DMS79 treated with DMSO at 0.1 percent for 48 hours (cell line): ENCODE measurements around the gene RXFP2.

Experiments used
- DNase-seq: peaks from one replicate; lab custom pipeline; 2025; lab: John Stamatoyannopoulos, UW

The RXFP2 gene

DNA sequence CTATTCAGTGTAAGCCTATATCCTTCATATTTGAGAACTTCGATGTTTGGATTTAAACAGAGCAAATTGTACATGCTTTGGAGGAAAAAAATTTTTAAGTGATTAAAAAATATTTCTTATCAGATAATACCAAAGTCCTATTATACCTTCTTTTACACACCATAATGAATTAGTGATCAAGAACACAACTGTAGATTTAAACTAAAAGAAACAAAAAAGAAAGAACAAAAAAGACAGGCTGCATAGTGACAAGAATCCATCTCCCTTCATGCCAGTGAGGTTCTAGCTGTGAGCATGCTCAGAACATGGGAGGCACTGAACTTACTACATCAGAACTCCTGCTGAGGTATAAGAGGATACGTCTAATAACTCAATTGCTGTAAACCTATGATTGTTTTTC lies at the start of gene RXFP2:
RXFP2 (plus strand) TSS at position 301 of the 400 bp plus-strand sequence; CDS start at position 388, 87 bp downstream.
- DNase-seq, result no peak

- DNase-seq, result no peak
These were observed 42.0 kb upstream of the RXFP2 start for GRCh38 chr13:31697290-31697689.

GRCh38 chr13:31699650-31700049 lies 39.7 kb upstream of the RXFP2 start:
- DNase-seq, result no peak

GRCh38 chr13:31703780-31704179 lies 35.5 kb upstream of the RXFP2 start:
- DNase-seq, result no peak

DNA sequence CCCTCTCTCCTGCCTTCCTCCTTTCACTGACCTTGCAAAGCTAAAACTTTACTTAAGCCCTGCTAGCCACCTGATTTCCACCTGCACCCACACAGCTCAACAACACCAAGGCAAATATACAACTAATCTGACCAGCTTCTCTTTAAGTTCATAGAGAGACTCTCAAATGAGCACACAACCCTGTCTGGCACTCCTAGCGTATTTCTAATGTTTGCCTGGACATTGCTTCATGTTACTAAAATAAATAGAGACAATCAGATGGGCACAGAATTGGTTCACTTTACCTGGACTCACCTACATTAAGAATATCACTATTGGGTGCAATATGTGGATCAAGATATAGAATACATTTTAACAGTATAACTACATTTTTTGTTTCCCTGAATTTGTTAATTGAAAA lies 33.2 kb upstream of the RXFP2 start:
- DNase-seq, result no peak

DNA sequence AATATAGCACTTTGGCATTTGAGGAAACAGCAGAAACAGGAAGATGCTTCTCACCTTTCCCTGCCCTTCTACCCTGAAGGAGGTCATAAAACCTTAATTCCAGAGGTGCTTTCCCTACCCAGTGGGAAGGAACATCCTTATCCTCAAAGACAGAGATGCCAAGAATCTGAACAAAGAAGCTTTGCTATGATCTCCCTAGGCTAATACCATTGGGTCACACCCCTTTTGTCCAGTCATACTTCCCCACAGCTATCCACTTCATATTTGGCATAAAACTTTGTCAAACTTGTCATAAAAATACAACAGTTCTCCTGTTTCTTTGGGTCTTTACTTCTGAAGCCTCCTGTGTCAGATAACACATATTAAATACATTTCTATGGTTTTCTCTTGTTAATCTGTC lies 21.7 kb upstream of the RXFP2 start:
- no peak for DNase-seq

DNA sequence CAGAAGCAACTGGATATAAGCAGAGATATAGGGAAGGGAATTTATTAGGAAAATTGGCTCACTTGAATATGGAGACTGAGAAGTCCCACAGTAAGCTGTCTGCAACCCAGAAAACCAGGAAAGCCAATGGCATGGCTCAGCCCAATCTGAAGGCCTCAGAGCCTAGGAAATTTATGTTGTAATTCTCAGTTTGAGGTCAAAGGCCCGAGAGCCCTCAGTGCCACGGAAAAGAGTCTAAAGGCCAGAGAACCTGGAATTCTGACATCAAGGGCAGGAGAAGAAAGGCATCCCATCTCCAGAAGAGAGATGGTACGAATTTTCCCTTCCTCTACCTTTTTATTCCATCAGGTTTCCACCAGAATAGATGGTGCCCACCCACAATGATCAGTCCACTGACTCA lies 20.1 kb upstream of the RXFP2 start:
- DNase-seq, result no peak

DNA sequence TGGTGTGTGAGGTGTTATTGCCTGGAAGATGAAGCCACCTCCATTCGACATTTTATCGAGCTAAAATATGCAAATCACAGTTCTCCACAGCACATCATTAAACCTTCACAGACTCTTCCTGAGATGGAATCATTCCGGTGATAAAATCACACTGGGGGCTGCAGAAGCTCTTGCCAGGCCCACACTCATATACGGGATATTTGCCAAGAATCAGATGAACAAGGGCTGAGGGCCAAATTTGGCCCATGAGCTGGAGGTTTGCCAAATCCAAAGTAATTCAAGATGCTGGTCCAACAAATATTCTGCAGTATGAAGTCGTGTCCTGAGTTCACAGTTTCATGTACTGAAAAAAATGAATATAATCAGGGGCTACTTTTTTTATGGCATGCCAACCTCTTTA lies 16.7 kb upstream of the RXFP2 start:
- DNase-seq, result peak; percentile 88

- no peak for DNase-seq
These were observed 13.5 kb upstream of the RXFP2 start for GRCh38 chr13:31725841-31726240.

GRCh38 chr13:31731921-31732320 lies 7.4 kb upstream of the RXFP2 start:
- DNase-seq, result no peak

DNA sequence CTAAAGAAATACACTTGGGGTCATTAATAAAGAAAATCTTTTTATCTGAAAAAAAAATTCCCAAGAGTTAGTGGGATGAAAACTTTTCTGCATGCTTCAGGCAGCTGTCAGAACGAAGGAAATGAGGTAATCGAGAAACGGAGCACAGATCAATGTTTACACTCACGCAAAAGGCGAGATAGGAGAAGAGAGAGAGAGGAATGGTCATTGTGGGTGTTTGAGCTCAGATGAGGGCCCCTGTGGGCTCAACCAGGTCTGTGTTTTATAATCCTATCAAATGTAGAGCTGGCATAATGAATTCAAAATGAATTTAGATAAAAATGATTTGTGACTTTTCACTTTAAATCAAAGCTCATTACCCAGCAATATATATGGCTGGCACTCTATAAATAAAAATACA lies 6.3 kb upstream of the RXFP2 start:
- no peak for DNase-seq

- DNase-seq, result no peak
These were observed 5.7 kb upstream of the RXFP2 start for GRCh38 chr13:31733647-31734046.

- peak; percentile 48 for DNase-seq
These were observed 2.9 kb downstream of the RXFP2 start for GRCh38 chr13:31742097-31742734.

GRCh38 chr13:31747291-31747690 lies 8.0 kb downstream of the RXFP2 start:
- no peak for DNase-seq

DNA sequence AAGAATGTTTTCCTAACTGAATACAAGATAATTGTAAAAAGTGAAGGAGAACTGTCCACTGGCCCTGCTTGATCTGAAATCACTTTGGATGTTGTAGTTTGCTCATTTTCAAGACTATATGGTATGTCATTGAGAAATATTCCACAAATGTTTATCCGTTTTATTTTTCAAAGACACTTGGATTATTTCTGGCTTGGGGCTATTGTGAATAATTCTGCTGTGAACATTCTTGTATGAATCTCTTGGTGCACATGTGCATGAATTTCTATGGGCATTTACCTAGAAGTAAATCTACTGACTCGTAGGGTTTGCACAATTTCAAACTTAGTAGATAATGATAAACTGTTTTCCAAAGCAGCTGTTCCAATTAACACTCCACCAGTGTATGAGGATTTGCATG lies 8.6 kb downstream of the RXFP2 start:
- no peak for DNase-seq

GRCh38 chr13:31749929-31750328 lies 10.6 kb downstream of the RXFP2 start:
- DNase-seq, result no peak

- DNase-seq, result no peak
These were observed 15.9 kb downstream of the RXFP2 start for GRCh38 chr13:31755211-31755610.

- DNase-seq, result no peak
These were observed 16.5 kb downstream of the RXFP2 start for GRCh38 chr13:31755803-31756212.

DNA sequence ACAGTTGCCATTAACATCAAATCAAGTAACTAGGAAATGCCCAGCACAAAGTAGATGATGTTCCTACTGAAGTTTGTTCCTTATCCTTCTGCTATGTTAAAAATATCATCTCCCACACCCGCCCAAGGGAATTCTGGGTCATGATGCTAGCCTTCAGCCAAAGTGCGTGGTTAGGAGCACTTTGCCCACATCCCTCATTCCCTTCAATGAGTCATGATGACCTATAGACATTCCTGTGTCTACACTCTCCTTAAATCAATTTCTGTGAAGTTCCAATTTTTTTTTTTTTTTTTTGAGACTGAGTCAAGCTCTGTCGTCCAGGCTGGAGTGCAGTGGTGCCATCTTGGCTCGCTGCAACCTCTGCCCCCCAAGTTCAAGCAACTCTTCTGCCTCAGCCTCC lies 17.0 kb downstream of the RXFP2 start:
- DNase-seq, result no peak

- no peak for DNase-seq
These were observed 22.6 kb downstream of the RXFP2 start for GRCh38 chr13:31761951-31762350.

DNA sequence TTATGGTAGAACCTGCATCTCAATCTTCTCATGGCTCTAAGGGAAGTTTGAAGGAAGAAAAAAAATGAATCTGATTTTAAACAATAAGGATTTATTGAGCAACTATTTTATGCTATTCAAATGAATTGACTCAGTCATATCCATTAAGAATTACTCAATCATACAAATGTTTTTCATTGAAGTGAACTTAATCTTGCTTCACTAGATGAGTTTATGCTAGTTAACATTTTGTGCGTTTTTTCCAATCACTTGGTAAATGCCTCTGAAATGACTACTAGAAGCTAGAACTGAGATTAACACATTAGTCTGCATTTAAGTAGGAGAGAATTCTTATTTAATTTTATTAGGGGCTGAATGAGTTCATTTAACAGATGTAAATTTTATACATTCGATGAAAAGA lies 25.2 kb downstream of the RXFP2 start:
- DNase-seq, result no peak

GRCh38 chr13:31765138-31765785 lies 25.9 kb downstream of the RXFP2 start:
- no peak for DNase-seq

DNA sequence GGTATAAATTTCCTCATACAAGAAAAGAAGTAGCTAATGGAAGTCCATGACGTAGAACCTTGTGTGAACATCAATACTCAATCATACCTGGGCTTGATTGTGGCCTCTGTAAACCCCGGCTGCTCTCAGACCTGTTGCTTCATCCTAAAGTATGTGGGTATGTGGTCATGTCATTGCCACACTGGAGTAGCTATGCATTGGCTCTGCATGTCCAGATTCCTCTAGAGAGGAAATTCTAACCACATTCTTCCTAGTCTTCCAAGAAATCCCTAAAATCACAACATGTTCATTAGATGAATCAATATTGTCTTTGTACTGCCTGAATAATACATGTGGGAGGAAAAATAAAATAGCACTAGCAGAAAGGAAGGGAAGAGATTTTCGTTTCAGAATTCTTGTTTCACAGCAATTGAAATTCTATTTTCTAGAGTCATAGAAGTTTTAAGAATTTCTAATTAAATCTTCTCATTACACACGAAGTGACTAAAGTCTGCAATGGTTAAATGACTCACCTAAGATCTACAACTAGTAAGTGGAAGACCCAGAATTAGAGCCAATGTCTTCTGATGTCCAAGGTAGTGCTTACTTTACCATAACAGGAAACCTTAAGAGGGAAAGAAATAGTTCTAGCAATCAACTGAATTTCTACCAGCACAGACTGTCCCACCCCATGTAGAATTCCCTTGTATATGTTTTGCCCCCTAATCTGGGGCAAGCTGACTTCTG lies 28.0 kb downstream of the RXFP2 start:
- DNase-seq, result no peak
